GM12864 (cell line): ENCODE data around the gene INO80B.

ENCODE experiments used
- DNase-seq: peaks from one replicate; pipeline ENCODE4 v3.0.0-alpha.2; 2011; ENCODE audit warnings: low read depth
- H3K4me3 ChIP-seq: 2 replicates; pipeline ENCODE4 v1.5.1; 2011; ENCODE audit warnings: mild to moderate bottlenecking, low read depth, low read length, control low read depth
- CTCF ChIP-seq: IDR thresholded peaks from 2 replicates; pipeline ENCODE4 v1.5.1; 2011; ENCODE audit warnings: low read depth, mild to moderate bottlenecking, moderate library complexity, low read length, control low read depth, inconsistent platforms; ENCODE audit errors: missing control alignments

INO80B gene

GRCh38 chr2:74498500-74499266, 43.8 kb downstream of the INO80B start:
- no peak for TF ChIP-seq CTCF
- no peak overlapping the region; the same call in 1 of the 2 replicates for H3K4me3 ChIP-seq
- DNase-seq, result no peak

GRCh38 chr2:74499267-74499939, 44.5 kb downstream of the INO80B start, which contains the start of gene LBX2:
Gene LBX2, minus strand, starts transcription at chr2:74499603. Its CDS starts 66 bp downstream, at chr2:74499537.
- H3K4me3 ChIP-seq, result no peak within 1 kb of the TSS; the same call in 1 of the 2 replicates
- no peak for DNase-seq
- no peak for TF ChIP-seq CTCF

- no peak for TF ChIP-seq CTCF
- DNase-seq, result no peak
- no peak overlapping the region for H3K4me3 ChIP-seq
Observed at GRCh38 chr2:74499940-74500577, 45.2 kb downstream of the INO80B start.

GRCh38 chr2:74500578-74500946, 45.7 kb downstream of the INO80B start:
- TF ChIP-seq CTCF, result no peak
- no peak for DNase-seq
- H3K4me3 ChIP-seq, result no peak overlapping the region

- no peak overlapping the region for H3K4me3 ChIP-seq
- no peak for TF ChIP-seq CTCF
- DNase-seq, result no peak
Observed at GRCh38 chr2:74501335-74502071, 46.6 kb downstream of the INO80B start.

- H3K4me3 ChIP-seq, result peak overlapping the region; percentile 55
- TF ChIP-seq CTCF, result no peak
Observed at GRCh38 chr2:74502147-74502719, 47.3 kb downstream of the INO80B start.

More at GRCh38 chr2:74502147-74502719, 47.3 kb downstream of the INO80B start:
- DNase-seq, result no peak
